Lower lobe of right lung (tissue), 2 donors: Measurements from ENCODE around the gene KIRREL3. TPM values are rescaled to one million over a fixed set of nuclear protein-coding genes. Genes with fewer than 3 reads are reported as not detected.

Experiments
- ATAC-seq, 2 donors: fragments of 200-7000 bp; cut with Tn5 transposase; one replicate each; pipeline ENCODE4 v1.9.1; 2020 to 2022; ENCODE audit warnings: mild to moderate bottlenecking in 2 of 2, moderate library complexity in 2 of 2
- DNase-seq: peaks from one replicate; pipeline ENCODE4 v3.0.0-alpha.2; 2020
- H3K27ac ChIP-seq: fragments of 200-600 bp; one replicate; pipeline ENCODE4 v1.8.0; 2022
- H3K27me3 ChIP-seq: fragments of 200-600 bp; one replicate; pipeline ENCODE4 v1.8.0; 2022; ENCODE audit warnings: low read depth
- H3K36me3 ChIP-seq: fragments of 200-600 bp; one replicate; pipeline ENCODE4 v1.8.0; 2022; ENCODE audit warnings: mild to moderate bottlenecking
- H3K4me1 ChIP-seq: fragments of 200-600 bp; one replicate; pipeline ENCODE4 v1.8.0; 2022
- H3K4me3 ChIP-seq: fragments of 200-600 bp; one replicate; pipeline ENCODE4 v1.8.0; 2022; ENCODE audit warnings: mild to moderate bottlenecking
- H3K9me3 ChIP-seq: fragments of 200-600 bp; one replicate; pipeline ENCODE4 v1.8.0; 2022
- CTCF ChIP-seq: fragments of 200-600 bp; IDR thresholded peaks from one replicate; pipeline ENCODE4 v1.8.0; 2022; ENCODE audit warnings: antibody characterized with exemption, mild to moderate bottlenecking
- intact Hi-C: fragments of 100-400 bp; cut with DNase I; formaldehyde crosslinking; loops from one replicate; pipeline ENCODE4 v1.11.0; 2022
- total RNA-seq: library from RNA; stranded (reverse); fragmentation: NEBNext Ultra II Directional; extraction: Animal tissue kit (Norgen Biotek cat#: 25700); gene quantifications from one replicate; pipeline ENCODE4 v1.2.1, GENCODE V29; 2021
- donor health status: DM: no; HTN: yes; CAD: no; lungs with severe emphysema.

Gene KIRREL3
- total RNA-seq, 1 donor from 2014 or later, result 0.15 TPM

GRCh38 chr11:126723665-126724045 is 276.9 kb downstream of the KIRREL3 start:
- no peak for DNase-seq
- no peak overlapping the region for H3K4me3 ChIP-seq
- H3K4me1 ChIP-seq, result no peaks in the 10 kb centered on the region
- no peaks in the 10 kb centered on the region for H3K9me3 ChIP-seq
- ATAC-seq, result no peak
- H3K27ac ChIP-seq, result no peak overlapping the region
- TF ChIP-seq CTCF, result no peak
- intact Hi-C loops, result no loop called here
- no peaks in the 10 kb centered on the region for H3K36me3 ChIP-seq
- no peaks in the 10 kb centered on the region for H3K27me3 ChIP-seq

GRCh38 chr11:126722956-126723664 is 277.5 kb downstream of the KIRREL3 start:
- no peak overlapping the region for H3K27ac ChIP-seq

GRCh38 chr11:126722006-126722736 is 278.4 kb downstream of the KIRREL3 start:
- Histone ChIP-seq H3K27ac (no peak overlapping the region), H3K27me3 (no peaks in the 10 kb centered on the region), H3K4me3 (no peak overlapping the region), H3K4me1 (no peaks in the 10 kb centered on the region), H3K9me3 (no peaks in the 10 kb centered on the region), H3K36me3 (no peaks in the 10 kb centered on the region)
- ATAC-seq (no peak), DNase-seq (no peak)
- intact Hi-C loops, result no loop called here
- no peak for TF ChIP-seq CTCF

More at GRCh38 chr11:126722956-126723664, 277.5 kb downstream of the KIRREL3 start:
- Histone ChIP-seq H3K9me3 (no peaks in the 10 kb centered on the region), H3K27me3 (no peaks in the 10 kb centered on the region), H3K4me1 (no peaks in the 10 kb centered on the region), H3K4me3 (no peak overlapping the region), H3K36me3 (no peaks in the 10 kb centered on the region)
- intact Hi-C loops, result no loop called here
- ATAC-seq (no peak), DNase-seq (no peak)
- TF ChIP-seq CTCF, result no peak

GRCh38 chr11:126720539-126721235 is 279.9 kb downstream of the KIRREL3 start:
- H3K4me1 ChIP-seq, result no peaks in the 10 kb centered on the region
- ATAC-seq (no peak), DNase-seq (no peak)
- H3K27me3 ChIP-seq, result no peaks in the 10 kb centered on the region
- H3K4me3 ChIP-seq, result no peak overlapping the region
- TF ChIP-seq CTCF, result no peak
- intact Hi-C loops, result no loop called here
- H3K9me3 ChIP-seq, result no peaks in the 10 kb centered on the region
- no peaks in the 10 kb centered on the region for H3K36me3 ChIP-seq
- no peak overlapping the region for H3K27ac ChIP-seq

GRCh38 chr11:126719740-126720139 is 280.8 kb downstream of the KIRREL3 start:
- Histone ChIP-seq H3K4me1 (no peaks in the 10 kb centered on the region), H3K27me3 (no peaks in the 10 kb centered on the region), H3K36me3 (no peaks in the 10 kb centered on the region), H3K27ac (no peak overlapping the region), H3K4me3 (no peak overlapping the region), H3K9me3 (no peaks in the 10 kb centered on the region)
- ATAC-seq (no peak), DNase-seq (no peak)
- no peak for TF ChIP-seq CTCF
- intact Hi-C loops, result loop anchor here (5.0 kb wide), 1 partner anchor 268 kb away; no protein-coding TSS in a partner anchor
